GM21737 (cell line): Measurements from ENCODE around the gene TMEM140.

Experiments used
- ATAC-seq: cut with Tn5 transposase; IDR thresholded peaks from one replicate; pipeline ENCODE4 v1.9.1; 2021; ENCODE audit warnings: mild to moderate bottlenecking, moderate library complexity; ENCODE audit not compliant: unreplicated experiment

The TMEM140 gene

GRCh38 chr7:135192914-135193536, 45.2 kb downstream of the TMEM140 start:
- no peak for ATAC-seq

- no peak for ATAC-seq
Measured at GRCh38 chr7:135193615-135194081, 45.8 kb downstream of the TMEM140 start.

GRCh38 chr7:135194494-135195095, 46.7 kb downstream of the TMEM140 start:
- no peak for ATAC-seq

- ATAC-seq: no peak
Measured at GRCh38 chr7:135195156-135195555, 47.3 kb downstream of the TMEM140 start.

- no peak for ATAC-seq
Measured at GRCh38 chr7:135195968-135196629, 48.2 kb downstream of the TMEM140 start.

GRCh38 chr7:135197343-135197742, 49.5 kb downstream of the TMEM140 start:
- ATAC-seq: no peak

- ATAC-seq: no peak
Measured at GRCh38 chr7:135197906-135198655, 50.2 kb downstream of the TMEM140 start.

GRCh38 chr7:135199439-135199838, 51.6 kb downstream of the TMEM140 start:
- ATAC-seq: no peak

- no peak for ATAC-seq
Measured at GRCh38 chr7:135200821-135201331, 53.0 kb downstream of the TMEM140 start.

GRCh38 chr7:135201350-135201749, 53.5 kb downstream of the TMEM140 start:
- ATAC-seq: no peak

- ATAC-seq: no peak
Measured at GRCh38 chr7:135204341-135204749, 56.5 kb downstream of the TMEM140 start.

GRCh38 chr7:135204876-135205275, 57.0 kb downstream of the TMEM140 start:
- no peak for ATAC-seq

GRCh38 chr7:135205850-135206249, 58.0 kb downstream of the TMEM140 start:
- ATAC-seq: no peak

GRCh38 chr7:135206941-135207391, 59.1 kb downstream of the TMEM140 start:
- ATAC-seq: no peak

- no peak for ATAC-seq
Measured at GRCh38 chr7:135207406-135208101, 59.7 kb downstream of the TMEM140 start.

GRCh38 chr7:135208102-135208793, 60.4 kb downstream of the TMEM140 start:
- ATAC-seq: no peak

- no peak for ATAC-seq
Measured at GRCh38 chr7:135209225-135209834, 61.5 kb downstream of the TMEM140 start.

- ATAC-seq: peak; percentile 2
Measured at GRCh38 chr7:135210888-135211178, 63.0 kb downstream of the TMEM140 start.

GRCh38 chr7:135211179-135211945, 63.5 kb downstream of the TMEM140 start, which contains the start of gene WDR91:
Gene WDR91, minus strand, starts transcription at chr7:135211526. Its CDS starts 24 bp downstream, at chr7:135211502.
- peak; percentile 77 for ATAC-seq
